ENCODE results near the gene WNT6.

Gene WNT6

DNA sequence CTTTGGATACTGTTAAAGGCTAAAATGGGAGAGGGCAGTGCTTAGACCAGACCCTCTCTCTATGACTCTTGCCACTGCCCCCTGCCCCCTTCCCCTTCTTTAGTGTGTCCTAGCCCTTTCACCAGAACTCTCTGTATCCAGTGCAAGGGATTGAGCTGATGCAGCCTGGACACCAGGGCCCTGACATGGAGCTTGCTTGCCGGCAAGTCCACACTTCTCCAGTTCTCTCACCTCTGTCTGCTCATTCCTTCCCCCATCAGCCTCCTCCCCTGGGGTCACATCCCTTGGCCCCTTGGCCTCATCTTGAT, 1.5 kb upstream of the WNT6 start:
- no peak for DNase-seq

DNA sequence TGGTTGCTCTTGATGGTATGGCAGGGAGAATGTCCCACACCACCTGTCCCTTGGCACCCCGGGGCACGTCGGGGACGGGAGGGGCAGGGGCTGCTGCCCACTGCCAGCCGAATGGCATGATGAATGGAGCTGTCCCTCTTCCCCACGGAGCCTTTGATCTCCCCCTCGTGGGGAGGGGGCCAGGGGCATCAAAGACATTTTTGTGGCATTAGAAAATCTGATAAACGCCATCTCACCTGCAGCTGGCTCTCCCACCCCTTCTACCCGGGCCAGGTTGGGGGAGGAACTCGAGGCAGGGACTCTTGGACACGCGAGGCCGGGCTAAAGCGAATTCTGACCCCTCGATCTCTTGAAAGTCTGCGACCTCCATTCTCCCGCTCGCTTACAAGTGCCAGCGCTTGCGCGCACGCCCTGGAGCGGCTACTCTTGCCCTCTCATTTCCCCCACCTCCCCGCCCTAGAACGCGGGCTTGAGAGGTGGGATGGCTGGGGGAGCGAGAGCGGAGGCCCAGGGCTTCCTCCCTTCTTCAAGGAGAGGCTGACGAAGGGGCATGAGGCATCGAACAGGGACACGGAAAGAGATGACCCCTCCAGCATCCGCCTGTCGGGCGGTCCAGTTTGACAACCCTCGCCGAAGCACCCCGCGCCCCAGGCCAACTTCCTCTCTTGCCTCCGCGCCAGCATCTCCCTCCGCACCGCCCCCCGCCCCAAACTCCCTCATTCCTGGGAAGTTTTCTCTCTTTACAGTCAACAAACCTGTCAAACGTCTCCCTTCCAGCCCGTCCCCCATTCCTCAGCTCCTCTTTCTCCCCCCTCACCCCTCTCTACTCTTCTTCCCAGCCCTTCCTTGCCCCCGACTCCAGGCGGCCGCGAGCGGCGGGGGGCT, 692 bp upstream of the WNT6 start:
- DNase-seq, result no peak

DNA sequence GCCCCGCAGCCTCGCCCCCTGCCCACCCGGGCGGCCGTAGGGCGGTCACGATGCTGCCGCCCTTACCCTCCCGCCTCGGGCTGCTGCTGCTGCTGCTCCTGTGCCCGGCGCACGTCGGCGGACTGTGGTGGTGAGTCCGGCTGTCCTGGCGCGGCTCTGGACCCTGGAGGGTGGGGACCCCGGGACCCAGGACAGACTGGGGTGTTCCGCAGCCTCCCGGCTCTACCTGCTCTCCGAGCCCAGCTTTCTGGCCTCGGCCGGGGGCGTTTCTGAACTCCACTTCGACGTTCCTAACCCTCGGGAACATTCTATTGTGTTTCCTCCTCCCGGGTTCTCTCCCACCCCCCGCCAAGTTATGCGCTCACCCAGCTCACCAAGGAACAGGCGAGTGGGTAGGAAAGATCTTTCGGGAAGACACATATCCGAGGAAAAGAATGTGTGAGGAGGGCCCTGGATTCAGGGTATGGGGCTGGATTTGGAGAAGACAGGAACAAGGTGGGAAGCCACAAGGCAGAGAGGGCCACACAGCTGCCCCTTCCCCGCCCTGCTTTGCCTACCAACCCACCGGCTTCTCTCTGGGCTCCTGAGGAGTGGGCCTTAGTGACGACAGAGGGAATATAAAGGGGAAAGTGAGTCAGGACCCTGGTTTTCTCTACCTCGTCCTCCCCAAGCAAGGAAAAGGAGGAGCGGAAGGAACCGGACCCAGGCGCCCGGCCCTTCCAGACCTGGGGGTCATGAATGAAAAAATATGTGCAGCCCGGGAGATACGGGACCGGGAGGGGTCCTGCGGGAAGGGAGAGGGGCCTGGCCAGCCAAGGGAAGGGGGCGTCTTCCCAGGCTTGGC, 605 bp downstream of the WNT6 start:
- no peak for DNase-seq

DNA sequence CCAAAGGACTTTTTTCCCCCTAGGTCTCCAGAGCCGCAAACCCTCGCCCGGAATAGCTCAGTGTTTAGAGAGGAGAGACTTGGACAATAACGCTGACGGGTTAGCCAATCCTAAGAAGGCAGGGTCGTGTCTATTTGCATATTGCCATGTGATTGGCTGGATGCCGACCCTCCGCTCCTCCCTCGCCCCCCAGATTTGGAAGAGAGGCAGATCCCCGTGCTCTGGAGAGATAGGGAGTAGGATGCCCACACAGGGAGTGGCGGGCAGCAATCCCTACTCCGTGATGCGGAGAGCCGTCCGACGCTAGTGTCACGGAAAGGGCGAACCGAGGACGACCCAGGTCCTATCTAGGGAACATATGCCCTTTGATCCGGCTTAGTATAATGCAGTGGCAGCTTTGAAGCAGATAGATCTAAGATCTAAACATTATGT, 1.4 kb downstream of the WNT6 start:
- no peak for DNase-seq

DNA sequence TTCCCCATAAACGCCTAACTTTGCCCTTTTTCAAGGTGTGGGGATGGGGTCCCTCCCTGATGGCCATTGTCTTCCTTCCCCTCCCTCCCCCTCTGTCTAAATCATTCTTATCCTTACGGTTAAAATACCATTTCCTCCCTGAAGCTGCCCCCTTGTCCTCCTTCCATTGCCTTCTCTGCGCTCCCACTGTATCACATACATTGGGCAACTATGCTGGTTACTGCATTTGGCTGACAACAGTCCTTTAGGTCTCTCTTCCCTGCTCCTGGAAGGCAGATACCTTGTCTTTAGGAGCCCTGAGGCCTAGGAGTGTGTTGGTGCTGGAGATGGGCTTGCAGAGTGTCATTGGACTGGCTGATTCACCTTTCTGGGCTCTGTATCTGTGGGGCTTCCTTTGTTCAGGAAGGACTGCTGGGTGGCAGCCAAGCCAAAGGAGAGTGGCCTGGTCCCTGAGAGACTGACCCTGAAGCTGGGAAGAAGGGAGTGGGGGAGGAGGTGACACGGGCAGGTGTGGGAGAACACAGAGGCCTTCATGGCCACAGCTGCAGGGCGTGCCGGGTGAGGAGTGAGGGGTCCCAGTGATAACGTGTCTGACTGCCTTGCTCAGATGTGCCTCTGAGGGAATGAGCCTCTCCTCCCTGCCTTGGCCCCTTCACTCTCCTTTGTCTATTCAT, 2.2 kb downstream of the WNT6 start:
- DNase-seq, result no peak

DNA sequence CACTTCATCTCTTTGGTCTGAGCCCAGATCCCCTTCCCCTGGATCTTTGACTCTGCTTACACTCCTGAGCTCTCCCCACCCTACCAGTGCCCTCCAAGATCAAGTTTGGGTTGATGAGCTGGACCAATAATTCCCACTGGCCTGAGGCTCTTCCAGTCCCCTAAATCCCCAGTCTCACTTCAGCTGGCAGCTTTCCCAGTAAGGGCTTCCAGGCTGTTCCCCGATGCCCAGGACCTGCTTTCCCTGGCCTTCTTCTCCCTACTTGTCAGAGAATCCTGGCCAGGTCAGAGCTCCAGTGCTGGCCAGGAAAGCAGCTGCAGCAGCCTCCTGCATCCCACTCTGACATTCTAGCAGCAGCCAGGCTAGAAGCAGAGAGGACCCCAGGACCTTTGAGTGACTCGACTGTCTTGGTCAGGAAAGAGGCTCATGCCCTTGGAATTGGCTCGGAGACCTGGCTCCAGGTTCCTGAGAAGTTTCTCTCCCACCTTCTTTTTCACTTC, 3.5 kb downstream of the WNT6 start:
- DNase-seq, result no peak

DNA sequence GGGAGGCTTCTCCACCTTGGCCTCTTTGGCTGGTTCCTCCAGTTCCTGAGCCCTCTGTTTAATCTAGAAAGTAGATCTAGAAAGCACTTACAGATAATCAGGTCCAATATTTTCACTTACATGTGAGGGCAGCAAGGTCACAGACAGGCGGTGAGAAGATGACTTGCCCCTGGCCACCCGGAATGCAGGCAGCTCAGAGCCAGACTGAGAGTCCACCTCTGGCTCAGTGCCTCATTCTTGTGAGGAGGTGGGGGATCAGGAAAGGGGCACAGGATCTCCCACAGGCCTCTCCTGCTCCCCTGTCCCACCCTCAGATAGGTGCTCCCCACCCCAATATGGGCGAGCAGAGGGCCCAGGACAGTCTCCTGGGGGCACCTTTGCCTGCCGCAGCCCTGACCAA, 5.8 kb downstream of the WNT6 start:
- no peak for DNase-seq

DNA sequence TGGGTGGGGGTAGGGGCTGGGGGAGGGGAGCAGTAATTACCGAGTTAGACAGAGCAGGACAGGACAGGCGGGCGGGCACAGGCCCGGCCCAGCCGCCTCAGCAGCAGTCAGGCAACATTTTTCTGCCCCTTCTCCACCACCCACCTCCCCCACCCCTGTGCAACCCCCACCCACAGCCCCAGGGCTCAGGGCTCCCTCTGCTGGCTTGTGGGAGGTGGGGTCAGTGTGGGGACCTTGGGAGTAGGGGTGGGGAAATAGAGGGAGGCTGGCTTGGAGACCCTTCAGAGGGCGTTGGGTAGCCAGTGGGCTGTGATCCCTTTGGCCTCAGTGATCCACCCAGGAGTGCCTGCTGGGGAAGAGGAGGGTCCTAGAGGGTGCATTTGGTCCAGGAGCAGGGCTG, 6.4 kb downstream of the WNT6 start:
- DNase-seq, result no peak

DNA sequence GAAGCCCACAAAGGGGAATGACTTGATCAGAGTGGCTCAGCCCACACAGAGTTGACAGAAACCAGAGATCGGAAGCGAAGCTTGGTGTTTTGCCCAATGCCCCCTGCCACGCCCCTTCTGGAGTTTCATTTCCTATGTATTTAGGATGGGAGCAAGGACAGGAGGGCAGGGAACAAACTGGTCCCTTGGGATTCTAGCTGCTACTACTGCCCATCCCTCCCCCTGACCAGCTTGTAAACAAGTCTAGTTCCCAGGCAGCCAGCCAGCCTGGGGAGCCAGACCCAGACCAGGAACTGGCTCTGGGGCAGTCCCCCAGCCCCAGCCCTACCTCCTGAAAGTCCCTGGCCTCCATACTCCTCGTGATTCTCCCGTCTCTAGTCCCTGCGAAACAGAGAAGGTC, 8.3 kb downstream of the WNT6 start:
- no peak for DNase-seq

DNA sequence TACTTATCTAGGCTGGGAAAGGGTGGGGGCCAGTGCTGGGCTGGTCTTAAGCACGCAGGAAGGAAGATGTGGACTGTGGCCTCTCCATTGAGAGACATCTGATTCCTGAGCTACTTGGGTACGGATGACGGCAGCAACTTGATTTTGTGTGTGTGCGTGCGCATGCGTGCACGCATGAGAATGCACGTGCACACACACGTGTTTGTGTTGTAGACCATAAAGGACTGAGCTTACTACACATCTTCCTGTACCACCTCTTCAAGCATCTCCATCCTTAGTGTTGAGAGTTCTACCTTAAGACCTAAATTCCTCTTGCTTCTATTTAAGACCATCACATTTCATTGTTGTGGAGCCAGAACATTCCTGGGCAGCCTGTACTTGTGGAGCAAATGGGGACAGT, 9.5 kb downstream of the WNT6 start:
- DNase-seq, result no peak

DNA sequence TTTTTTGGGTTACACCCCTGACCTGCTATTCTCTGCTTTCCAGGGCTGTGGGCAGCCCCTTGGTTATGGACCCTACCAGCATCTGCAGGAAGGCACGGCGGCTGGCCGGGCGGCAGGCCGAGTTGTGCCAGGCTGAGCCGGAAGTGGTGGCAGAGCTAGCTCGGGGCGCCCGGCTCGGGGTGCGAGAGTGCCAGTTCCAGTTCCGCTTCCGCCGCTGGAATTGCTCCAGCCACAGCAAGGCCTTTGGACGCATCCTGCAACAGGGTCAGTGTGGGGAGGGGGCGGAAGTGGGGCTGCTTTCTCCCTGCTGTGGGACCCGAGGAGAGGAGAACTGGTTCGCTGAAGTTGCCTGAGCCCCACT, 11.4 kb downstream of the WNT6 start:
- DNase-seq, result no peak

DNA sequence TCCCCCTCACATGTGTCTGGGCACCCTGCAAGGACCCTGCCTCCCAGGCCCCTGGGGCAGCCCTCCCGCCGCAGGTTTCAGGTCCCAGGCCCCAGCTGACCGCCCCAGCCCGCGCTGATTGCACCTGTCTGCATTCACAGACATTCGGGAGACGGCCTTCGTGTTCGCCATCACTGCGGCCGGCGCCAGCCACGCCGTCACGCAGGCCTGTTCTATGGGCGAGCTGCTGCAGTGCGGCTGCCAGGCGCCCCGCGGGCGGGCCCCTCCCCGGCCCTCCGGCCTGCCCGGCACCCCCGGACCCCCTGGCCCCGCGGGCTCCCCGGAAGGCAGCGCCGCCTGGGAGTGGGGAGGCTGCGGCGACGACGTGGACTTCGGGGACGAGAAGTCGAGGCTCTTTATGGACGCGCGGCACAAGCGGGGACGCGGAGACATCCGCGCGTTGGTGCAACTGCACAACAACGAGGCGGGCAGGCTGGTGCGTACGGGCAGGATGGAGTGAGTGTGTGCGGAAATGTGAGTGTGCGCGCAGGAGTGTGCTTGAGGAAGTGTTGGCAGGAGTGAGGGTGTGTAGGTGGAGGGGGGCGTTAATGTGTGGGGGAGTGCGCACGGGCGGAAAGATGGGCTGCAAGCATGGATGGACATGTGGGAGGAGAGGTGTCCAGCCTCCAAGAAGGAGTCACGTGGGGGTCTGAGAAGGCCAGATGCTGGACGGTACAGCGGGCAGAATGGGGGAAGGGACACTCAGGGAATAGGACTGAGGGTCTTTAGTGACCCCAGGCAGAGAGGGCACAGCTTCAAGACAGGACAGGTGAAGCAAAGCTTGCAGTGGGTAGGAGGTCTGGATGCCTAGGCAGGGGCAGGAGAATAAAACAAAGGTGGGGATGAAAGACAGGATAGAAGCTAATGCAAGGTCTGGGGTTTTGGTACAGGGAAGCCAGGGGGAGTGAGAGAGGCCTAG, 12.0 kb downstream of the WNT6 start:
- DNase-seq, result no peak

DNA sequence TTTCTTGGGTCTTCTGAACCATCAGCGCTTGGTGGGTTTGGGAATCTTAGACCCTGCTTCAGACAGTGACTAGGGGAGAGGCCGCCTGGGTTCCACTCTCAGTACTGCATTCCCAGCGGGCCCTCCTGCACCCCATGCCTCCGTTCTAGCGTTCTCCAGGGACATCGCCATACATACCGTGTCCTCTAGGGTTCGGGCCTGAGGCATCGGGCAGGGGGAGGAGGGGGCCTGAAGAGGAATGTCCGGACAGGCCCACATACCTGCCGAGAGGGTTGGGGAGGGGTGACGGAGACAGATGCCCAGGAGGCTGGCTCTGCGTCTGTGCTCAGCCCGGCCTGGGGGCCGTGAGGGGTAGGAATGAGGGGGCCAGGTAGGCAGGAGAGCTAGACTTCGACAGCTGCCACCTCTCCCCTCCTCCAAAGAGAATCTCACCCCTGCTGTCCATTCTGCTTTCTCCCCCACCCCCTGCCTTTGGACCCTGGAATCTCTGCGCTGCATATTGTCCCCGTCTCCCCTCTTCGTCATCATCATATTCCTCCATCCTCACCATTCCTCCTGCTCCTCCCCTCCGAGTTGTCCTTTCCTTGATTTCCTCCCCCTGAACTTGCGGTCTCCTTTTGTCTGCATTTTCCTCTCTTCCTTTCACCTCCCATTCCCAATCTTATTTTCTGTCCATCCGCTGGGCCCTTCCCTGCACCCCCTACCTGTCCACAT, 13.2 kb downstream of the WNT6 start:
- DNase-seq, result no peak

DNA sequence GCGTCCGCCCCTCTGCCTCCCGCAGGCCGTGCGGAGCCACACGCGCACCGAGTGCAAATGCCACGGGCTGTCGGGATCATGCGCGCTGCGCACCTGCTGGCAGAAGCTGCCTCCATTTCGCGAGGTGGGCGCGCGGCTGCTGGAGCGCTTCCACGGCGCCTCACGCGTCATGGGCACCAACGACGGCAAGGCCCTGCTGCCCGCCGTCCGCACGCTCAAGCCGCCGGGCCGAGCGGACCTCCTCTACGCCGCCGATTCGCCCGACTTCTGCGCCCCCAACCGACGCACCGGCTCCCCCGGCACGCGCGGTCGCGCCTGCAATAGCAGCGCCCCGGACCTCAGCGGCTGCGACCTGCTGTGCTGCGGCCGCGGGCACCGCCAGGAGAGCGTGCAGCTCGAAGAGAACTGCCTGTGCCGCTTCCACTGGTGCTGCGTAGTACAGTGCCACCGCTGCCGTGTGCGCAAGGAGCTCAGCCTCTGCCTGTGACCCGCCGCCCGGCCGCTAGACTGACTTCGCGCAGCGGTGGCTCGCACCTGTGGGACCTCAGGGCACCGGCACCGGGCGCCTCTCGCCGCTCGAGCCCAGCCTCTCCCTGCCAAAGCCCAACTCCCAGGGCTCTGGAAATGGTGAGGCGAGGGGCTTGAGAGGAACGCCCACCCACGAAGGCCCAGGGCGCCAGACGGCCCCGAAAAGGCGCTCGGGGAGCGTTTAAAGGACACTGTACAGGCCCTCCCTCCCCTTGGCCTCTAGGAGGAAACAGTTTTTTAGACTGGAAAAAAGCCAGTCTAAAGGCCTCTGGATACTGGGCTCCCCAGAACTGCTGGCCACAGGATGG, 14.0 kb downstream of the WNT6 start:
- DNase-seq, result no peak

DNA sequence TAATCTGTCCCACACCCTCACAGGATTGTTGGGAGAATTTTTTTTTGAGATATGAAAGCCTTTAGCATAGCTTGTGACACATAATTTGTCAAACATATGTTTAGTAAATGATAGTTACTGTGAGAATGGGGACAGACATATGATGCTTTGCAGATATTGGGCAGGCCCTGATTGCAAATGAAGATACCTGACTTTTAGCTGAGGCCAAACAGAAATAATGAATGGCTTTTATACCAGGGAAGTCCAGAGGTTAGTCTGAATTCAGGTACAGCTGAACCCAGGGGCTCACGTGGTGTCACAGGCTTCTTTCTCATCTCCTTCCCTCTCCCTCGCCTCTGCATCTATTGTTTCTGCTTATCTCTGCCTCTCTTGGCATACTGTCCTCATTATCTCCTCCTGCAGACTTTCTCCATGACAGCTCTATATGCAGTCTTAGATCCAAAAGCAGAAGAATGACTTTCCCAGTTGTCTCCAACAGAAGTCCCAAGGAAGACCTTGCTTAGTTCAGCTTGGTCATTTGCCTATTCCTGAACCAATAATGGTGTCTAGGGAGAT, 16.2 kb downstream of the WNT6 start:
- no peak for DNase-seq

DNA sequence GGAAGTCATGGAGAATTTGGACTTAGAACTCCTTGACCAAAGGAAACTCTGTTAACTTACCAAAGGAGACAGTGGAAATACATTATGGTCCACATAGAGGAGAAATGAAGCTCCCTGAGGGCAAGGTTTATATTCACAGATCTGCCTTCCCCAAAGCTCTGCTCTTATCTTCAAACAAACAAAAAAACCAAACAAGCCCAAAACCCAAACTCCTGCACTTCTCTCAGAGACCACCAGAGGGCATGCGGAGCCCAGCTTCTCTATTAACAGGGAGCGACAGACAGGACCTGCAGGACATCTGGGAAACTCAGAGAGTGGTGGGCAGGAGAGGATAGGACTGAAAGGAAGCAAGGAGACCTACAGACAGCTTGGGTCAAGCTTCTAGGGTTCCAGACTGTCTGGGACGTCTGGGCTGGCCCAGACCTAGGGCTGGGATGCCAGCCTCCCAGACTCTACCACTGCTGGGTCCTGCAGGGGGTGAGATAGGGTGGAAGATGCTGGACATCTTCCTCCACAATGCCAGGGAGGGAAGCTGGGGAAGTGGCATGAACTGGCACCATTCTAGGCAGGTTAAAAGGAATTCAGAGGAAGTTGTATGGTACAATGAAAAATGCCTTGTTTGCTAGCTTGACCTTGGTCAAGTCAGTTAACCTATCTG, 17.1 kb downstream of the WNT6 start:
- no peak for DNase-seq

DNA sequence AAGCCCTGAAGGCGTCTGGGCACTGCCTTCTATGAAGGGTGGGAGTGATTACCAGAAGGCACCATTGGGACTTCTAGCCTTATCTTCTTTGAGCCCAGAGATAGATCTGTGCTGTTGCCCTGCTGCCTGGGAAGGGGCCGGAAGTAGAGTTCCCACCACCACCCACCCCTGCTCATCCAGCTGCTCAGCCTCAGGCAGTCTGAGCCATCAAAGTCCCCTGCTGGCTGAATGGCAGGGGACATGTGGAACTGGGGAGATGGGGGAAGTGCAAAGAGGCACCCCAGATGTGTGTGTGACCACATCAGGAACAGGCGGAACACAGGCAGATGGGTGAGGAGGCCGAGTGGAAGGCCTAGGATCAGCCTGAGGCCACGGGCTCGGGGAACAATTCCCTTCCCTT, 17.7 kb downstream of the WNT6 start:
- DNase-seq, result no peak

DNA sequence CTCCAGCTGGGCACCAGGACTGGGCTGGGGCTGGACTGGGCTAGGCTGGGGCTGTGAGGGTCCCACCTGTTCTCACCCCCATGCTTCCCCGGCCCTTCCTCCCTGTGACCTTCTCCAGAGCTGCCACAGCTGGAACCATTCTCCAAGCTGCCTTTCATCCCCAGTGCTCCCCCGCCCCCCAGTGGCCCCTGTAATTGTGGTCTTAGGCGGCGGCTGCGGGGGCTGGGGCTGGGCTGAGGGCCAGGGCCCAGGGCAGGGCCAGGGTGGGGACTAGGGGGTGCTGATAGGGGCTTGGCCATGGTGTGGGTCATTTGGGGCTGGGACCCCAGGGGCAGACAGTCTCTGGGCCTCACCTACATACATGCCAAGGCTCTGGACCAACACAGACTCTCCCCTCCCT, 18.3 kb downstream of the WNT6 start:
- no peak for DNase-seq

DNA sequence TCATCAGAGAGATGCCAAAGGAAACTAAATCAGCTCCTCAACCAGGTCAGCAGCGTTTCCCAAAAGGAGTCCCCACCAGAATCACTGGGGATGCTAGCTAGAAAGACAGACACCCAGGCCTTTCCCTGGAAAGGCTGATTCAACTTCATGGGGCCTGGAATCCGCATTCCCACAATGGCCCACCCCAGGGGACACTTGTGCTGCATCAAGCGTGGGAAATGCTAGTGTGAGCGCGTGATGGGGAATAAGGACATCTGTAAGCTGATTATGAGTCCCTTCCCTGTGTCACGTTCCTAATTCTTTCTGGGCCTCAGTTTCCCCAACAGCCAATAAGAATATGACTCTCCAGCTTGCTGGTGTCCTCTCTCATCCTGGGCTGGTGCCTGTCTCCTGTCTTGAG, 18.9 kb downstream of the WNT6 start:
- DNase-seq, result no peak

Data from activated gamma-delta T cell (primary cell).